GM12872 (cell line): ENCODE measurements around the gene PLK1.

ENCODE experiments used
- TF ChIP-seq, protein P1 (sequence below): IDR thresholded peaks from 3 replicates; pipeline ENCODE4 v1.5.1; 2011; ENCODE audit warnings: low read depth, mild to moderate bottlenecking, low read length, moderate library complexity; ENCODE audit not compliant: insufficient read depth

The PLK1 gene

DNA sequence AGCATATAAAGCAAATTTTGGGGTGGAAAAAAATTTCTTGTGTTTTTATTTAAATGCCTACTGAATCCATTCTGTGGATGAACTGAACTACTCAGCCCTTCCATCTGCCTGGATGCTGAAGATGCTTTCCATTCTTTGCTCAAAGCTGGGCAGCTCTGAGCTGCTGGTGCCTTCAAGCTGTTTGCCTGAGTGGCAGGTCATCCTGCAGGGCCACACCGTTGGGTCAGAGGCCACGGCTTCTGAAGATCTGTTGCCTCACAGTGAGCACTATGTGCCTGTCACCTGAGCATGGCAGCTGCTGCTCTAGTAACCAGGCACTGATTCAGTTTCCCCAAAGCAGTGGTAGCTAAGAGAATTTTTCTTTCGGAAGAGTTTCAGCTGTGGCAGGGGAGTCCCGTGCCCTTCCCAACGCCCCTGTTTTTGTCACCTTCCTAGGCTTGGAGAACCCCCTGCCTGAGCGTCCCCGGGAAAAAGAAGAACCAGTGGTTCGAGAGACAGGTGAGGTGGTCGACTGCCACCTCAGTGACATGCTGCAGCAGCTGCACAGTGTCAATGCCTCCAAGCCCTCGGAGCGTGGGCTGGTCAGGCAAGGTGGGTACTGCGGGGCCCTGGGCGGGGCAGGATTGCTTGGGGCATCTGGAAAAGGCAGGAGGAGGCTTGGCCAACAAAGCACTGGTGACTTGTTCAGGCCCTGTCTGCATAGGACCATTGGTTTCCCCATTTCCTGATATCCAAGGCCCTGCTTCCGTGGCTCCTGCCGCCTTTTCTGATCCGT, 8.5 kb downstream of the PLK1 start:
- TF ChIP-seq, protein P1, sequence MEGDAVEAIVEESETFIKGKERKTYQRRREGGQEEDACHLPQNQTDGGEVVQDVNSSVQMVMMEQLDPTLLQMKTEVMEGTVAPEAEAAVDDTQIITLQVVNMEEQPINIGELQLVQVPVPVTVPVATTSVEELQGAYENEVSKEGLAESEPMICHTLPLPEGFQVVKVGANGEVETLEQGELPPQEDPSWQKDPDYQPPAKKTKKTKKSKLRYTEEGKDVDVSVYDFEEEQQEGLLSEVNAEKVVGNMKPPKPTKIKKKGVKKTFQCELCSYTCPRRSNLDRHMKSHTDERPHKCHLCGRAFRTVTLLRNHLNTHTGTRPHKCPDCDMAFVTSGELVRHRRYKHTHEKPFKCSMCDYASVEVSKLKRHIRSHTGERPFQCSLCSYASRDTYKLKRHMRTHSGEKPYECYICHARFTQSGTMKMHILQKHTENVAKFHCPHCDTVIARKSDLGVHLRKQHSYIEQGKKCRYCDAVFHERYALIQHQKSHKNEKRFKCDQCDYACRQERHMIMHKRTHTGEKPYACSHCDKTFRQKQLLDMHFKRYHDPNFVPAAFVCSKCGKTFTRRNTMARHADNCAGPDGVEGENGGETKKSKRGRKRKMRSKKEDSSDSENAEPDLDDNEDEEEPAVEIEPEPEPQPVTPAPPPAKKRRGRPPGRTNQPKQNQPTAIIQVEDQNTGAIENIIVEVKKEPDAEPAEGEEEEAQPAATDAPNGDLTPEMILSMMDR, result no peak

DNA sequence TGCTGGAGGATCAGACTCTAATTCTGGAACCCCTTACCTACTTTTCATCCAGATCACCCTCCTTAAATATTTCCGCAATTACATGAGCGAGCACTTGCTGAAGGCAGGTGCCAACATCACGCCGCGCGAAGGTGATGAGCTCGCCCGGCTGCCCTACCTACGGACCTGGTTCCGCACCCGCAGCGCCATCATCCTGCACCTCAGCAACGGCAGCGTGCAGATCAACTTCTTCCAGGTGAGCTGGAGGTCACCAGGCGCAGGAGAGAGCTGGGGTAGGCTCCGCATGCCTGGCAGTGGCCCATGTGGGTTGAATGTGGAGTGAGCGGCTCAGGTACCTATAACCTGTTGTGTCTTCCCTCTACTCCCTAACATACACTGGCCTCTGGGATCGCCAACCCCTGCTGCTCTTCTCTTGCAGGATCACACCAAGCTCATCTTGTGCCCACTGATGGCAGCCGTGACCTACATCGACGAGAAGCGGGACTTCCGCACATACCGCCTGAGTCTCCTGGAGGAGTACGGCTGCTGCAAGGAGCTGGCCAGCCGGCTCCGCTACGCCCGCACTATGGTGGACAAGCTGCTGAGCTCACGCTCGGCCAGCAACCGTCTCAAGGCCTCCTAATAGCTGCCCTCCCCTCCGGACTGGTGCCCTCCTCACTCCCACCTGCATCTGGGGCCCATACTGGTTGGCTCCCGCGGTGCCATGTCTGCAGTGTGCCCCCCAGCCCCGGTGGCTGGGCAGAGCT, 10.9 kb downstream of the PLK1 start:
- TF ChIP-seq, protein P1, result no peak

DNA sequence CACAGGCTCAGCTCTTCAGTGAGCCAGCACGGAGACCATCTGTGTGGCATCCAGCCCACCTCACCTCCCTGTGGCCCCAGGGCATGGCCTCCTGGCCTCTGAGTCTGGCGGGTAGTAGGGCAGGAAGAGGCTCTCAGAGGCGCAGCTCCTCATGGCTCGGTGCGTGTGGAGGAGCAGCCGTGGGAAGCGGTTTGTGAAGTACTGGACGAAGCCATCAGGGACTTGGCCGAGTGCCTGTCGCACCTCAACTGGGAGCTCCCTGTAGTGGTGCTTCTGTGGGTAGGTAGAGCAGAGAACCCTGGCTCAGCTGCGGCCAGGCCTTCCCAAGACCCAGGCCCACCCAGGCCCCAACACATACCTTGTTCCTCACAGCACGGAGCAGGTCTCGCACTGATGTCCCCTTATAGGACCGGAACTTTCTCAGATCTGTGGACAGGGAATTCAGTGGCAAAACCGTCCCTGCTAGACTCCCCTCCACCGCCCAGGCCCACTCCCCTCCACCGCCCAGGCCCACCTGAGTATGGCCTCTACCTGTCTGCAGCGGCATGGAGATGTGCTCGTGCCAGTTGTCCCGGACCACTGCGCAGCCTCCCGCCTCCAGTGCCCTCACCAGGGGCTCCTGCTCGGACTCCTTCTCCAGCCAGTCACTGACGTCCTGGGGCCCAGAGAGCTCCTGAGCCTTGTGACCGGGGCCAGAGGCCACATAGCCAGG, 12.2 kb downstream of the PLK1 start:
- TF ChIP-seq, protein P1, result no peak

DNA sequence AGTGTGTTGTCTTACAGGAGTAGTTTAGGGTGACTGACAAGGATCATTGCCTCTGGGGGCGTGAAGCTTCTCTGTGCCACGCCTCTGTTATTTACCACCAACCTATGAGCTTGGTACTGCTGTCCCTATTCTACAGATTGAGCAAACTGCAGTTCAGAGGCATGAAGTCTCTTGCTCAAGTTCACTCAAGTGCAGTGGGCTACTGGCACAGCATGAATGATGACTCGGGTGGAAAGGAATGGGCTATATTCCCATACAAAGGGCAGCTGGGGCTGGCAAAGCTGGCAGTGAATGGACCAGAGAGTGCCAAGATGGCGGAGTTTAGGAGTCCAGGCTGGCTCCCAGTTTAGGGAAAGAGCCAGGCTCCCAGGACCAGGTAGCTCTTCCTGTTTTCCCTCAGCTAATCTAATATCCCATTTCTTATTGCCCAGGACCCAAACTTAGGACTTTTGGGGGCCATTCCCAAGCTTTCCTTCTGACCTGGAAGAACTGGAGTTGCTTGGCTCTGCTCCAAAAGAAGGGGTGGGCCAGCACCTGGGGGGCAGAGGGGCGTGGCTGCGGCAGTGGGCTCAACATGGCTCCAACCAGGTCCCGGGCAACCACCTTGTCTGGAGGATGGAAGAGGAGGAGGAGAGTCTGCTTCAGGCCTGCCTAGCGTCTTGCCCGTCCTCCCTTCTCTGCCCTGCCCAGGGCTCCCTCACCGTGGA, 12.9 kb downstream of the PLK1 start:
- TF ChIP-seq, protein P1, result no peak

DNA sequence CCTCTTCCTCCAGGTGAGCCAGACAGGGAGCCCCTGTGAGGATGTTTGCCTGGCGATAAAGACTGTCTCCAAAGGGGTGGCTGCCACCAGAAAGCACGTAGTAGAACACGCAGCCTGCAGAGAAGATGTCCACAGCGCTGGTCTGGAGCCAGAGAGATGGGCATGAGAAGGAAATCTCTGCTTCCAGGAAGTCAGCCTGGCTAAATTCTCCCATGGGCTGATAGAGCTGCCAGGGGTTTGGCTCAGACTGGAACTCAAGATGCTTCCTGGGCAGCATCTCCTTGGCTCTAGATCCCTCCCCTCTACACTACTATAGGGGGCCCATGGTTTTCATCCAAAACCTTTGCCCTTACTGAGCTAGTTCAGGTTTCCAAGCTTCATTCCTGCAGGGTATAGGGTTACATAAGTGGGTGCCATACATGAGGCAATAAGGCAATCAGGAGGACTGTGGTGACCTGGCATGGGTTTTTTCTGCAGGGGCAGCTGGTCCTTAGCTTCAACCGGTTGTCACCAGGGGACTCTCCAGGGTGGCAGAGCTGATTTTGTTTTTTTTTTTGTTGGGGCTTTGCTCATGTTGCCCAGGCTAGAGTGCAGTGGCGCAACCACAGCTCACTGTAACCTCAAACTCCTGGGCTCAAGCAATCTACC, 13.6 kb downstream of the PLK1 start:
- TF ChIP-seq, protein P1, result no peak

DNA sequence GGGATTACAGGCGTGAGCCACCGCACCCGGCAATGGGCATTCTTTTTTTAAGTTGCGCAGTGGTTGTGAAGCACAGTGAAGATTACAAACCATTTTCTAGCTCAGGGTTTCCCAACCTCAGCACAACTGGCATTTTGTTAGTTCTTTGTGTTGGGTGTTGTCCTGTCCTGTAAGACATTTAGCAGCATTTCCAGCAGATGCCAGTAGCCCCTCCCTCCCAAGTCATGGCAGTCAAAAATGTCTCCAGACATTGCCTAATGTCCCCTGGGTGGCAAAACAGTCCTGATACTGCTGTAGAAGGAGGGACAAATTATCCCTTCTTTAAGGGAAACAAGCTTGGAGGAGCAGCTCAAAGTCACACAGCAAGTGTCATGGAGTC, 15.6 kb downstream of the PLK1 start:
- TF ChIP-seq, protein P1, result no peak
